AG04450 (cell line): Measurements from ENCODE around the gene DUSP16. TPM values are rescaled to one million over a fixed set of nuclear protein-coding genes. Genes with fewer than 3 reads are reported as not detected.

Experiments used
- CTCF ChIA-PET: fragments of 300-600, 350-600 bp; formaldehyde crosslinking; extraction: SDS; loops from one replicate; lab custom pipeline; 2022; ENCODE audit warnings: antibody characterized with exemption, inconsistent platforms; lab: Charles Lee
- POLR2A ChIA-PET: fragments of 350-600 bp; formaldehyde crosslinking; extraction: SDS; loops from one replicate; lab custom pipeline; 2021; ENCODE audit warnings: antibody characterized with exemption, inconsistent platforms; lab: Yijun Ruan, JAX
- DNase-seq: peaks from one replicate; pipeline ENCODE4 v3.0.0-alpha.2; 2011; ENCODE audit warnings: low read depth, low spot score
- H3K27ac ChIP-seq: one replicate; pipeline ENCODE4 v1.5.1; 2012; ENCODE audit warnings: low read depth, low read length, control low read depth
- H3K27me3 ChIP-seq: one replicate; pipeline ENCODE4 v1.6.0; 2012; ENCODE audit warnings: low read length; ENCODE audit not compliant: control insufficient read depth, insufficient read depth
- H3K4me3 ChIP-seq: 2 replicates; pipeline ENCODE4 v1.5.1; 2011; ENCODE audit warnings: mild to moderate bottlenecking, low read depth, low read length, control low read depth
- H3K9me3 ChIP-seq: 2 replicates; pipeline ENCODE4 v1.5.1; 2012; ENCODE audit warnings: low read length; ENCODE audit not compliant: control insufficient read depth, insufficient read depth
- polyA plus RNA-seq: library from polyadenylated mRNA; depleted of rRNA; stranded (reverse); fragments of >200 nt; gene quantifications from 2 replicates; pipeline ENCODE4 v1.2.3, GENCODE V29; 2011
- TF ChIP-seq, protein P1 (sequence below): IDR thresholded peaks from 2 replicates; pipeline ENCODE4 v1.5.1; 2011; ENCODE audit warnings: low read depth, low read length, control low read depth, inconsistent platforms

The DUSP16 gene
- polyA plus RNA-seq, 1 experiment, result 12.8 TPM

DNA sequence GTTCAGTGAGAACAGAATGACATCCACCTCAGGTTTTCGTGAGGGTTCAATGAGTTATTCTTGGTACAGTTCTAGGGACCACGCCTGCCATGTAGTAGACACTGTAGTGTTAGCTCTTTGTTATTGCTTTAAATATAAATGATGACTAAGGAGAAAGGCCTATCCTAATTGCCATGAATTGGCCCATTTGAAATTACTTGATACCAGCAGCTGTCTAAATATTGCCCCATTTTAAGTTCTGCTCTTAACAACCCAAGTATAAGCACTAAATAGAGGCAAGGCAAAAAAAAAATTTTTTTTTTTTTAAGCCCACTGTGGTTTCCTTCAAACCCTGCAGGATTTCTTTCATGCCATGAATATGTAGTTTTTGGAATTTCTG, 121.2 kb downstream of the DUSP16 start:
- Histone ChIP-seq H3K27ac (no peak overlapping the region), H3K9me3 (no peaks in the 10 kb centered on the region), H3K4me3 (no peak overlapping the region), H3K27me3 (no peaks in the 10 kb centered on the region)
- DNase-seq, result no peak
- TF ChIP-seq, protein P1, sequence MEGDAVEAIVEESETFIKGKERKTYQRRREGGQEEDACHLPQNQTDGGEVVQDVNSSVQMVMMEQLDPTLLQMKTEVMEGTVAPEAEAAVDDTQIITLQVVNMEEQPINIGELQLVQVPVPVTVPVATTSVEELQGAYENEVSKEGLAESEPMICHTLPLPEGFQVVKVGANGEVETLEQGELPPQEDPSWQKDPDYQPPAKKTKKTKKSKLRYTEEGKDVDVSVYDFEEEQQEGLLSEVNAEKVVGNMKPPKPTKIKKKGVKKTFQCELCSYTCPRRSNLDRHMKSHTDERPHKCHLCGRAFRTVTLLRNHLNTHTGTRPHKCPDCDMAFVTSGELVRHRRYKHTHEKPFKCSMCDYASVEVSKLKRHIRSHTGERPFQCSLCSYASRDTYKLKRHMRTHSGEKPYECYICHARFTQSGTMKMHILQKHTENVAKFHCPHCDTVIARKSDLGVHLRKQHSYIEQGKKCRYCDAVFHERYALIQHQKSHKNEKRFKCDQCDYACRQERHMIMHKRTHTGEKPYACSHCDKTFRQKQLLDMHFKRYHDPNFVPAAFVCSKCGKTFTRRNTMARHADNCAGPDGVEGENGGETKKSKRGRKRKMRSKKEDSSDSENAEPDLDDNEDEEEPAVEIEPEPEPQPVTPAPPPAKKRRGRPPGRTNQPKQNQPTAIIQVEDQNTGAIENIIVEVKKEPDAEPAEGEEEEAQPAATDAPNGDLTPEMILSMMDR, result no peak
- POLR2A ChIA-PET, result no interaction called here
- CTCF ChIA-PET, result no interaction called here

DNA sequence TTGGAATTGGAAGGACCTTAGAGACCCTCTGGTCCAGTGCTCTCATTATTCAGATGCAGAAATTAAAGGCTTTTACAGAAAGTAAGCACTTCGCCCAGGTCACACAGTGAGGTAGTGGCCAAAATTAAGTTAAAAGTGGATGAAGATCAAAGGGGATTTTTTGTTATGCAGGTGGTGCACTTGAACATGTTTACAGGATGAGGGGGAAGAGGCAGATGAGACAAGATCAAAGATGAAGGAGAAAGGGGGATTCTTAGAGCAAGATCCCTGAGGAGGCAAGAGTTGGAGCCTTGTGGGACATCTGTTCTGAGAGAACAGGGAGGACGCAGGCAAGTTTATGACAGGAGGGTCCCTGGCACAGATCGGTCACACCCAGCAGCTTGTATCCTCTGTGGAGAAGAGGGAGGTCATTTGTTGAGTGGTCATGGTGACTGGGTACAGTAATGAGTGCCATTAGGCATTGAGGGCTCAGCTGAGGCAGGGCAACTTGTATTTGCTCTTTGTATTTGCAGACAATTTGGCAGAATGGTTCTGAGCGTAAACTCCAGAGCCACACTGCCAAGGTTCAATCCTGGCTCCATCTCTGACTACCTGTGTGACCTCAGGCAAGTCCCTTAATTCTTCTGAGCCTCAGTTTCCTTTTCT, 121.8 kb downstream of the DUSP16 start:
- TF ChIP-seq, protein P1, result no peak

DNA sequence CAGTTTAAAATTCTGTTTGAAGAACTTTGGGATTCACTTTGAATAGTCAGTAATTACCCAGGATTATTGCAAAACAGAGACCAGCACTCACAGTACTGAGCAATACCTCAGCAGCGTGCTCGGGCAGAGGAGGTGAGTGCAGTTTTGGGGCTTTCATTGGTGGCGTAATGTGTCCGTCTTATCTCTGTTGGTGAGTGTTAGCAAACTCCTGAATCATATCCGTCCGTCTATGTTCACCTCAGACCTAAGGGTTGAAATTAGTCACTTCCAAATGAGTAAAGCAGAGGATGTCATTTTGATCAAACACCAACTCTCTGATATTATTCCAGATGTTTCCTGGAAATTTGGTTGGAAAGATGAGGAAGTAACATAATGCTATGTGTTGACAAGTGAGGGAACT, 123.0 kb downstream of the DUSP16 start:
- ChIA-PET POLR2A (no interaction called here), CTCF (no interaction called here)
- TF ChIP-seq, protein P1, result no peak
- no peaks in the 10 kb centered on the region for H3K27me3 ChIP-seq
- no peak for DNase-seq
- H3K9me3 ChIP-seq, result no peaks in the 10 kb centered on the region
- H3K4me3 ChIP-seq, result no peak overlapping the region
- H3K27ac ChIP-seq, result peak overlapping the region; percentile 25

More for the DNA sequence above, 121.8 kb downstream of the DUSP16 start:
- DNase-seq, result no peak
- no peaks in the 10 kb centered on the region for H3K9me3 ChIP-seq
- no peaks in the 10 kb centered on the region for H3K27me3 ChIP-seq
- H3K4me3 ChIP-seq, result no peak overlapping the region
- ChIA-PET CTCF (interaction anchor here (0.6 kb wide), 2 partner anchors 10 to 62 kb away, joined by 3 read pairs; no protein-coding TSS in a partner anchor), POLR2A (no interaction called here)
- no peak overlapping the region for H3K27ac ChIP-seq

DNA sequence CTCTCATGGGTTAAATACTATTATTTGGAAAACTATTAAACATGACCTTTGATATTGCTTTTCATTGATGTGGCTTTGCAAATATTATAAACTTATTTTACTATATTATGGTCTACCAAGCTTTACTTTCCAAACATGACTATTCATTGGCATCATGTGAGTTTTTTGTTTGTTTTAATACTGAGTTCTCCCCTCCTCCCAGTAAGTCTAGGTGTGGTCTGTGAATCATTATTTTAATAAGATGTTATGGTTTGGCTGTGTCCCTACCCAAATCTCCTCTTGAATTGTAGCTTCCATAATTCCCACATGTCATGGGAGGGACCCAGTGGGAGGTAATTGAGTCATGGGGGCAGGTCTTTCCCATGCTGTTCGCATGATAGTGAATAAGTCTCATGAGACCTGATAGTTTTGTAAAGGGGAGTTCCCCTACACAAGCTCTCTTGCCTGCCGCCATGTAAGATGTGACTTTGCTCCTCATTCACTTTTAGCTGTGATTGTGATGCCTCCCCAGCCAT, 125.8 kb downstream of the DUSP16 start:
- TF ChIP-seq, protein P1, result no peak
- POLR2A ChIA-PET, result no interaction called here
- CTCF ChIA-PET, result interaction anchor here (0.6 to 1.1 kb wide), 3 partner anchors 62 to 856 kb away, joined by 3 to 4 read pairs (median 3); no protein-coding TSS in a partner anchor

DNA sequence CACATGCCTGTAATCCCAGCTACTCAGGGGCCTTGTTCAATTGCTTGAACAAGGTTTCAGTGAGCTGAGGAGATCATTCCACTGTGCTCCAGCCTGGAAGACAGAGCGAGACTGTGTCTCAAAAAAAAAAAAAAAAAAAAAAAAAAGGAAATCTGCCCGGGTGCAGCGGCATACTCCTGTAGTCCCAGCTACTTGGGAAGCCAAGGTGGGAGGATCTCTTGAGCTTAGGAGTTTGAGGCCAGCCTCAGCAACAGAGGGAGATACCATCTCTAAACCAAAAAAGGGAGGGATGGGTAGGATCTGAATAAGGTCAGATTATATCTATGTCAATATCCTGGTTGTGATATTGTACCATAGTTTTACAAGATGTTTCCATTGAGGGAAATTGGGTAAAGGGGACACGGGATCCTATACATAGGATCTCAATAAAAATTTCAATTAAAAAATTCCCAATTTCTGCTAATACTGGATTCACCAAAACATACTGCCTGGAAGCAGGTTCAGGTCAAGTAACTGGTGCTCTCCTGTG, 129.4 kb downstream of the DUSP16 start:
- no peaks in the 10 kb centered on the region for H3K27me3 ChIP-seq
- TF ChIP-seq, protein P1, result no peak
- H3K4me3 ChIP-seq, result no peak overlapping the region
- ChIA-PET POLR2A (interaction anchor here (0.5 to 1.0 kb wide), 2 partner anchors 100 to 303 kb away, joined by 3 read pairs; no protein-coding TSS in a partner anchor), CTCF (interaction anchor here (1.1 kb wide), 1 partner anchor 56 kb away, joined by 5 read pairs; no protein-coding TSS in a partner anchor)
- H3K27ac ChIP-seq, result peak overlapping the region; percentile 42
- DNase-seq, result no peak
- no peaks in the 10 kb centered on the region for H3K9me3 ChIP-seq

More for the DNA sequence above, 125.8 kb downstream of the DUSP16 start:
- Histone ChIP-seq H3K27ac (no peak overlapping the region), H3K4me3 (no peak overlapping the region), H3K27me3 (no peaks in the 10 kb centered on the region), H3K9me3 (no peaks in the 10 kb centered on the region)
- DNase-seq, result no peak
